Measurements from ENCODE around the gene SLX9.
"Not testable (repeated sequence)": the region's sequence is repeated elsewhere in the genome, so short reads cannot be mapped to it uniquely, and the experiment has no call there.

Gene SLX9

DNA sequence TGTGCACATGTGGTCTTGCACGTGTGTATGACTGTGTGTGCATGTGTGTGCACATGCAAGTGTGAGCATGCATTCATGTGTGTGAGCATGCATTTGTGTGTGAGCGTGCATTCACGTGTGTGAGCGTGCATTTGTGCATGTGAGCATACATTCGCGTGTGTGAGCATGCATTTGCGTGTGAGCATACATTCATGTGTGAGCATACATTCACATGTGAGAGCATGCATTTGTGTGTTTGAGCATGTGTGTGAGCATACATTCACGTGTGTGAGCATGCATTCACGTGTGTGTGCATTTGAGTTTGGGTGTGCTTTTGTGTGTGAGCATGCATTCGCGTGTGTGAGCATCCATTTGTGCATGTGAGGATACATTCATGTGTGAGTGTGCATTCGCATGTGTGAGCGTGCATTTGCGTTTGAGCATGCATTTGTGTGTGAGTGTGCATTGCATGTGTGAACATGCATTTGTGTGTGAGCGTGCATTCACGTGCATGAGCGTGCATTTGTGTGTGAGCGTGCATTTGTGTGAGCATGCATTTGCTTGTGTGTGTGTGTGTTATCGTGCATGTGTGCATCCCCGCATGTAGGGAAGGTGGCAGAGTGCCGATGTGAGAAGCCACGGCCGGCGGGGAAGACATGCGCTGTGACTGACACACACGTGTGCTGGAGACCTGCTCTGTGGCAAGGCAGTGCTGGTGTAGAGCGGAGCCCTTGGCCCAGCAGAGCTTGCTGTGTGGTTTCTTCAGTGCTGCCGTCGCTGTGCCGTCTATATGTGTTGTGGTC, 37.4 kb upstream of the SLX9 start:
- peak; percentile 9 for DNase-seq

DNA sequence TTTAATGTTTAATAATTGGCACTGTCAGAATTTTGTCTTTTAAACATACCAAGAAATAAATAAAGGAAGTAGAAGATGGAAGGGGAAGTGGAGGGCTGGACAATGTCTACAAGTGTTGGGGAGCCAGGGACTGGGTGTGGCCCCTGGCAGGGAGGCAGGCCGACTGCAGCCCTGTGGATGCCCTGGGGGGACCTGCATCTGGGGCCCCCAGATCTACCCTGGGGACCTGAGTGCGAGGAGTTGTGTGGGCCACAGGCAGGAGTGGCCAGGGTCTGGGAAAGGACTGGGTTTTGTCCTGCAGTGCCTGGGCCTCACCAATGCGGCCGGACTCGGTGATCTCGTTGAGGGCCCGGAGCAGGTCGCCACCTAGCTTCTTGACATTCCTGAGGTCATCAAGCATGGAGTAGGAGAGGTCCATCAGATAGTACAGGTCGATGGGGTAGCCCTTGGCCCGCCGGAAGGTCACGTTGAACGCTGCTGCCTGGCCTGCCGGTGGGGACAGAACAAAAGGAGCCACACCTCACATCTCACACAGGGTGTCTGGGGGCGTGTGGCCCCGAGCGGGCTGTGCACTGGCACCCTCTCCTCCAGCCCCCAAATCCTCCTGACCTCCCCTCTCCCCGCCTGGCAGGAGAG, 36.7 kb upstream of the SLX9 start:
- no peak for DNase-seq

DNA sequence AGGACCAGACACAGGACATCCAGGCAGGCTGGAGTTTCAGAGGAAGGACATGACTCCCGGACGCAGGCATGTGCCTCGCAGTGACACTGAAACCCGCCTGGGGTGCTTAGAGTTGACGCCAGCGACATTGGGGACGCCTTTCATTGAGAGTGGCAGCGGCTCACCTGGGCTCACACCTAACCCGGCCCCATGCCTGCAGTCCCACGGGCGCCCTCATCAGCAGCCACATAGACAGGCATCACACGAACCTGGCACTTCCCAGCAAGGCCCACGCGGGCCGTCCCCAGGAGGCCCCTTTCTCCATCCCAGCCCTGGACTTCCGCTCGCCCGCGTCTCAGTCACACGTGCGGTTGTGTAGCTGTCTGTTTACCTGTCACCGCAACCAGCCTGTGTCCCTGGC, 36.1 kb upstream of the SLX9 start:
- no peak for DNase-seq

- DNase-seq: no peak
Measured at GRCh38 chr21:44904141-44904923, 35.5 kb upstream of the SLX9 start.

GRCh38 chr21:44905016-44905727, 34.7 kb upstream of the SLX9 start:
- DNase-seq: no peak

- DNase-seq: no peak
Measured at GRCh38 chr21:44905728-44906090, 34.1 kb upstream of the SLX9 start.

- DNase-seq: no peak
Measured at GRCh38 chr21:44907225-44907965, 32.4 kb upstream of the SLX9 start.

DNA sequence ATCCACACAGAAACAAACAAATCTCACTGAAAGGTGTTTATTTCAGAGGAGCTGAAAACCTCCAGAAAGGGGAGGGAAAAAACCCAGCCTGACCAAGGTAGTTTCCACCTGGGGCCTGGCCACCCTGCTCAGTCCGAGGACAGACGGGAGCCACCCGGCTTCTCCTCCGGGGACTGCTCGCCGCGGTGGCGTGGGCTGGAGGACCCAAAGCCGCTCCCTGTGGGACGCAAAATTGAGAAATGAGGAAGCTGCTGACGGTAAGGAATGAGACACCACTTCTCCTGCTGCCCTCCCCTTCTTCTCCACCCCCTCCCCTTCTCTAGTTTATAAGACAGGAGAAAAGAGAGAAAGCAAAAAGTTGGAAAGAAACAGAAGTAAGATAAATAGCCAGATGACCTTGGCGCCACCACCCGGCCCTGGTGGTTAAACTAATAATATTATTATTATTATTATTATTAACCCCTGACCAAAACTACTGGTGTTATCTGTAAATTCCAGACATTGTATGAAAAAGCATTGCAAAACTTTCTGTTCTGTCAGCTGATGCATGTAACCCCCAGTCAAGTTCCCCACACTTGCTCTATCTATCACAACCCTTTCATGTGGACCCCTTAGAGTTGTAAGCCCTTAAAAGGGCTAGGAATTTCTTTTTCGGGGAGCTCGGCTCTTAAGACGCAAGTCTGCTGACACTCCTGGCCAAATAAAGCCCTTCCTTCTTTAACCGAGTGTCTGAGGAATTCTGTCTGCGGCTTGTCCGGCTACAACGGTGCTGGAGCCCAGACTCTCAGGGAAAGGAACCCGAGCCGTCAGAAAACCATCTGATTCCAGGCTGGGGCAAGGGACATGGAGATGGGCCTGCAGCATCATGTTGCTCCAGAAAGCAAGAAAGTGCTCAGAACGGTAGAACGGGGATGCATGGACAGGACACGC, 31.6 kb upstream of the SLX9 start:
- no peak for DNase-seq

GRCh38 chr21:44908908-44909307, 30.9 kb upstream of the SLX9 start:
- no peak for DNase-seq

- DNase-seq: no peak
Measured at GRCh38 chr21:44909719-44910118, 30.1 kb upstream of the SLX9 start.

DNA sequence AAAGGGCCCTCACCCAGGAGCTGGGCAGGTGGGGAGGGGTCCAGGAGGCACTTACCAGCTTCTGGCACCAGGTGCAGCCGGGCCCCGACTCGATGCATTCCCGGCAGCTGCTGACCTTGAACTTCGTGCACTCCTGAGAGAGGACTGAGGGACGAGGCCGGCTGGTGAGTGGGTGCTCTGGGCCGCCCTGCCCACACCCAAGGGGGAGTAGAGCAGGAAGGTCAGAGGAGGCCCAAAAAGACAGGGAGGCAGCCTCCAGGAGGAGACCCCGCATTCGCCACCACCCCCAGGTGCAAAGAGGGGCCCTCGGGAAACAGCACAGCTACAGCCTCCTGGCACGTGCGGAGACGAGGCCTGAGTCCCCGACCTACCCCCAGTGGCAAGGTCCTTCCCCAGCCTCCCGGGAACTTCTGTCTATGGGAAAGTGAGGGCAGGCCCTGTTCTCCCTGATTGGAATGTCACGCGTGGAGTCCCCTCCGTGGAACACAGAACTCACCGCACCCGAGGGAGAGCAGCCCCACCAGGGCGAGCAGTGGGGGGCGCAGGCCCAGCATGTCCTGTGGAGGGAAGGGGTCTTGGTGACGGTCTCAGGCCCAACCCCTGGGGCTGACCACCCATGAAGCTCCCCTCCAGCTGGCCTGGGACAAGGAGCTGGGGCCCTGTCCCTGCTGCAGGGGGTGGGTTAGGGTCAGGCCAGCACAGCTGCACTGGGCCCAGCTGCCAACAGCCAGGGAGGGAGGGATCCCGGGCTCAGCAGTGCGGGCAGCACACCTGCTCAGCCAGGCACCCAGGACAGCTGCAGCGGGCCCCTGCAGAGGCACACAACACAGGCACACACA, 29.4 kb upstream of the SLX9 start:
- peak; percentile 71 for DNase-seq

DNA sequence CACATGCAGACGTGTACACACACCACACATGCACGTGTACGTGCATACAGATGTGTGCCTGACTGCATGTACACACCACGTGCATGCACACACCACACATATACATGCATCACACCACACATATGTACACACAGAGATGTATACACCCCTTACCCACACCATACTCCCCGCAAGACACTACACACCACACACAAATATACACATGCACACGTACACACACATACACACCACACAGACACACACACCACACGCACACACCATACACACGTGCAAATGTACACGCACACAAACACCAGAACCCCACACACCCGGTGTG, 28.8 kb upstream of the SLX9 start:
- DNase-seq: no peak

GRCh38 chr21:44911384-44912157, 28.3 kb upstream of the SLX9 start:
- no peak for DNase-seq

GRCh38 chr21:44912158-44912473, 27.7 kb upstream of the SLX9 start:
- DNase-seq: no peak

GRCh38 chr21:44912506-44913412, 27.1 kb upstream of the SLX9 start:
- not testable (repeated sequence) for DNase-seq

DNA sequence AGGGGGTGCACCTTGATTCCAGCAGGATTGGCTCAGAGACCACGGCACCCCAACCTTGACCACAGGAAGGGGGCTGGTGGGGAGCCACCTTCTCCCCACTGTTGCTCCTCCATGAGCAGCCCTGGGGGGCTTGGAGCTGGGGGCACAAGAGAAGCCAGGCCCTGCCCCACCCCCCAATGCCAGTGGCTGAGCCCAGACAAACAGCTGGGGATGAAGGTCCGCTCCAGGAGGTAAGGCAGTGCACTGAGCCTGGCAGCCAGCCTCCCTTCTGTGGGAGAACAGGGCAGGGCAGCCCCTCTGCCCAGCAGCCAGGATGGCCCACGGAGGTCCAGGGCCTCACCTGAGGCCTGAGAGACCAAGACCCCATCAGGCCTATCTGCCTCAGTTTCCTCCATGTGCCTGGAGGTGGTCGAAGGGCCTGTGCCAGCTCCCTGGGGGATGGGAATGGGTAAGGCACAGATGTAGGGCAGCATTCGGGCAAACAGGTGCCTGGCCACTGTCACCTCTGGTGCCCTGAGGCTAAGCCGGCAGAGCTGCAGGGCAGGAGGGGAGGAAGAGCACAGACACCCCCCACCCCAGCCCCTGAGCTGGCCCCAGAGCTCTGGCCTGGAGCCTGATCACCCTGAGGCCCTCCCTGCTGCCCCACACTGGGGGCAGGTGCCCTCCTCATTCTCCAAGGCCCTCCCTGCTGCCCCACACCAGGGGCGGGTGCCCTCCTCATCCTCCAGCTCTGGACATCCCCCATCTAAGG, 26.2 kb upstream of the SLX9 start:
- no peak for DNase-seq

GRCh38 chr21:44914176-44914874, 25.5 kb upstream of the SLX9 start:
- no peak for DNase-seq
